Prostate gland (tissue), 2 donors: ENCODE results near the gene SORL1.

Experiments used
- POLR2A ChIP-seq: fragments of 450-650 bp; IDR thresholded peaks from one replicate; pipeline ENCODE4 v1.6.1; 2016; ENCODE audit warnings: antibody characterized with exemption, mild to moderate bottlenecking
- POLR2AphosphoS5 ChIP-seq: sonication (generic); formaldehyde crosslinking; IDR thresholded peaks from one replicate; pipeline ENCODE4 v1.6.1; 2017; ENCODE audit warnings: antibody characterized with exemption
- TF ChIP-seq, protein P1 (sequence below), 4 experiments: fragments of 200-600 bp in 2 of 4; fragments of 450-650 bp in 2 of 4; sonication (generic) in 2 of 4; IDR thresholded peaks; 1 replicate in 3 of 4; 2 replicates in 1 of 4; pipeline ENCODE4 v1.5.1; 2016 to 2019; ENCODE audit warnings: antibody characterized with exemption in 4 of 4, mild to moderate bottlenecking in 2 of 4, moderate library complexity in 2 of 4

DNA sequence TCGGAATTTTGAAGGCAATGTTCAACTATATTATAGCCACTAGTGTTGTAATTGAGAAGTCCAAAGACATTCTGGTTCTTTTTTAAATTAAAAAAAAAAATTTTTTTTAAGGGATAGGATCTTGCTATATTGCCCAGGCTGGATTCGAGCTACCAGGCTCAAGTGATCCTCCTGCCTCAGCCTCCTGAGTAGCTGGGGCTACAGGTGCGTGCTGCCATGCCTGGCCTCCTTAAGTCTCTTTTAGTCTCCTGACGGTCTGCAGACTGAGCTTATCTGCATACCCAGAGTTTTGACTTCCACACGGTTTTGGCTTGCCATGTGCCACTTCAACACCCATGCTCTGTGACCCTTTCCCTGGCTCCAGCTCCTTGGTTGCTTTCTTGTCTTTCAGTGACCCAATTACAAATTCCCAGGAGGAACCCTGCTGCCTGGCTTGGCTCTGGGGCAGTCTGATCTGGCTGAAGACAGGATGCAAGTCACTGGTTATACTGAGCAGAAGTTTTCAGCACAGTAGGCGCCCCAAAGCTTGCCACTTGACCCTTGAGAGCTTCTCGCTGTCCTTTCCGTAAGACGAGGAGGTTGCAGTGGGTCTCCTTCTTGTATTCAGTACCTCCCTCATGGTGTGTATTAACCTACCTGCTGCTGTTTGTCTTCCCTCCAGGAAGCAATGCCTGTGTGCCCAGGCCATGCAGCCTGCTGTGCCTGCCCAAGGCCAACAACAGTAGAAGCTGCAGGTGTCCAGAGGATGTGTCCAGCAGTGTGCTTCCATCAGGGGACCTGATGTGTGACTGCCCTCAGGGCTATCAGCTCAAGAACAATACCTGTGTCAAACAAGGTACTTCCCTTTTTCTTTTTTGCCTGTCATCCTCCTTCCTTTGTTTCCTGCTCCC, 114.4 kb downstream of the SORL1 start:
- TF ChIP-seq, protein P1, sequence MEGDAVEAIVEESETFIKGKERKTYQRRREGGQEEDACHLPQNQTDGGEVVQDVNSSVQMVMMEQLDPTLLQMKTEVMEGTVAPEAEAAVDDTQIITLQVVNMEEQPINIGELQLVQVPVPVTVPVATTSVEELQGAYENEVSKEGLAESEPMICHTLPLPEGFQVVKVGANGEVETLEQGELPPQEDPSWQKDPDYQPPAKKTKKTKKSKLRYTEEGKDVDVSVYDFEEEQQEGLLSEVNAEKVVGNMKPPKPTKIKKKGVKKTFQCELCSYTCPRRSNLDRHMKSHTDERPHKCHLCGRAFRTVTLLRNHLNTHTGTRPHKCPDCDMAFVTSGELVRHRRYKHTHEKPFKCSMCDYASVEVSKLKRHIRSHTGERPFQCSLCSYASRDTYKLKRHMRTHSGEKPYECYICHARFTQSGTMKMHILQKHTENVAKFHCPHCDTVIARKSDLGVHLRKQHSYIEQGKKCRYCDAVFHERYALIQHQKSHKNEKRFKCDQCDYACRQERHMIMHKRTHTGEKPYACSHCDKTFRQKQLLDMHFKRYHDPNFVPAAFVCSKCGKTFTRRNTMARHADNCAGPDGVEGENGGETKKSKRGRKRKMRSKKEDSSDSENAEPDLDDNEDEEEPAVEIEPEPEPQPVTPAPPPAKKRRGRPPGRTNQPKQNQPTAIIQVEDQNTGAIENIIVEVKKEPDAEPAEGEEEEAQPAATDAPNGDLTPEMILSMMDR (IDR thresholded peaks at IDR 0.05): no peak
- TF ChIP-seq POLR2AphosphoS5 (no peak), POLR2A (no peak)
